Spleen (tissue), 7 donors: ENCODE data around the gene CKAP2L.

Experiments
- POLR2AphosphoS5 ChIP-seq, 3 donors: sonication (generic); formaldehyde crosslinking; IDR thresholded peaks; one replicate each; pipeline ENCODE4 v1.5.1; 2017; ENCODE audit warnings: antibody characterized with exemption in 3 of 3
- TF ChIP-seq, protein P1 (sequence below), 11 experiments: fragments of 200-600 bp in 7 of 11; fragments of 450-650 bp in 4 of 11; sonication (generic) in 4 of 11; IDR thresholded peaks in 8 of 11; conservative IDR thresholded peaks in 3 of 11; 1 replicate in 7 of 11; 2 replicates in 4 of 11; pipeline versions ENCODE4 v1.4.0 to v1.8.0; 2016 to 2021; ENCODE audit warnings: antibody characterized with exemption in 11 of 11, inconsistent platforms in 4 of 11, mild to moderate bottlenecking in 1 of 11
- donor health status: DM: no; HTN: no; CAD: no; lungs with moderate emphysema.
- donor health status: DM: no; HTN: no; CAD: no.
- donor health status: DM: no; HTN: no; CAD: no.

- TF ChIP-seq, protein P1, sequence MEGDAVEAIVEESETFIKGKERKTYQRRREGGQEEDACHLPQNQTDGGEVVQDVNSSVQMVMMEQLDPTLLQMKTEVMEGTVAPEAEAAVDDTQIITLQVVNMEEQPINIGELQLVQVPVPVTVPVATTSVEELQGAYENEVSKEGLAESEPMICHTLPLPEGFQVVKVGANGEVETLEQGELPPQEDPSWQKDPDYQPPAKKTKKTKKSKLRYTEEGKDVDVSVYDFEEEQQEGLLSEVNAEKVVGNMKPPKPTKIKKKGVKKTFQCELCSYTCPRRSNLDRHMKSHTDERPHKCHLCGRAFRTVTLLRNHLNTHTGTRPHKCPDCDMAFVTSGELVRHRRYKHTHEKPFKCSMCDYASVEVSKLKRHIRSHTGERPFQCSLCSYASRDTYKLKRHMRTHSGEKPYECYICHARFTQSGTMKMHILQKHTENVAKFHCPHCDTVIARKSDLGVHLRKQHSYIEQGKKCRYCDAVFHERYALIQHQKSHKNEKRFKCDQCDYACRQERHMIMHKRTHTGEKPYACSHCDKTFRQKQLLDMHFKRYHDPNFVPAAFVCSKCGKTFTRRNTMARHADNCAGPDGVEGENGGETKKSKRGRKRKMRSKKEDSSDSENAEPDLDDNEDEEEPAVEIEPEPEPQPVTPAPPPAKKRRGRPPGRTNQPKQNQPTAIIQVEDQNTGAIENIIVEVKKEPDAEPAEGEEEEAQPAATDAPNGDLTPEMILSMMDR (IDR thresholded peaks at IDR 0.05 in 8 of 11, conservative IDR thresholded peaks at IDR 0.05 in 3 of 11), result peak; percentile 93 to 99 (median 98)
- TF ChIP-seq POLR2AphosphoS5 (IDR thresholded peaks at IDR 0.05), result peak; percentile 73 to 84 (median 77)
Observed at GRCh38 chr2:112726487-112727190, 37.8 kb downstream of the CKAP2L start.
